NCI-H1930 (cell line): Measurements from ENCODE around the gene CLIC4.
"Not testable (repeated sequence)": the region's sequence is repeated elsewhere in the genome, so short reads cannot be mapped to it uniquely, and the experiment has no call there.

ENCODE experiments used
- DNase-seq, 2 experiments: peaks; one replicate each; lab custom pipeline; 2025; lab: John Stamatoyannopoulos, UW

The CLIC4 gene

GRCh38 chr1:24745711-24746413, 615 bp downstream of the CLIC4 start:
- no peak for DNase-seq

GRCh38 chr1:24748191-24749121, 3.2 kb downstream of the CLIC4 start:
- no peak for DNase-seq

- DNase-seq: no peak
Observed at GRCh38 chr1:24749252-24749651, 4.0 kb downstream of the CLIC4 start.

- no peak for DNase-seq
Observed at GRCh38 chr1:24749886-24750285, 4.6 kb downstream of the CLIC4 start.

GRCh38 chr1:24751833-24752232, 6.6 kb downstream of the CLIC4 start:
- no peak for DNase-seq

- DNase-seq: no peak
Observed at GRCh38 chr1:24752305-24752704, 7.1 kb downstream of the CLIC4 start.

GRCh38 chr1:24754229-24754628, 9.0 kb downstream of the CLIC4 start:
- no peak for DNase-seq

- not testable (repeated sequence) for DNase-seq
Observed at GRCh38 chr1:24755323-24755722, 10.1 kb downstream of the CLIC4 start.

- no peak for DNase-seq
Observed at GRCh38 chr1:24756395-24756794, 11.1 kb downstream of the CLIC4 start.

- no peak for DNase-seq
Observed at GRCh38 chr1:24759492-24759891, 14.2 kb downstream of the CLIC4 start.

- no peak for DNase-seq
Observed at GRCh38 chr1:24761582-24761981, 16.3 kb downstream of the CLIC4 start.

GRCh38 chr1:24762133-24762676, 17.0 kb downstream of the CLIC4 start:
- no peak for DNase-seq

GRCh38 chr1:24763671-24764070, 18.4 kb downstream of the CLIC4 start:
- no peak for DNase-seq

GRCh38 chr1:24764439-24764838, 19.2 kb downstream of the CLIC4 start:
- DNase-seq: no peak

- no peak for DNase-seq
Observed at GRCh38 chr1:24764848-24765247, 19.6 kb downstream of the CLIC4 start.

GRCh38 chr1:24765308-24765988, 20.2 kb downstream of the CLIC4 start:
- DNase-seq: no peak

GRCh38 chr1:24767351-24767750, 22.1 kb downstream of the CLIC4 start:
- no peak for DNase-seq

GRCh38 chr1:24768873-24769605, 23.8 kb downstream of the CLIC4 start:
- DNase-seq: no peak

GRCh38 chr1:24769656-24770651, 24.7 kb downstream of the CLIC4 start:
- no peak for DNase-seq

GRCh38 chr1:24770881-24771280, 25.6 kb downstream of the CLIC4 start:
- DNase-seq: no peak
